KOPT-K1 (cell line): ENCODE measurements around the gene COMMD10.
"Not testable (repeated sequence)": the region's sequence is repeated elsewhere in the genome, so short reads cannot be mapped to it uniquely, and the experiment has no call there.

Source experiments
- H3K27ac ChIP-seq: fragments of 200-600 bp; sonication (generic); 2 replicates; pipeline ENCODE4 v1.5.1; 2016; ENCODE audit warnings: antibody characterized with exemption, mild to moderate bottlenecking, low read depth, low read length; ENCODE audit not compliant: poor library complexity, severe bottlenecking
- H3K36me3 ChIP-seq: fragments of 200-600 bp; sonication (generic); 2 replicates; pipeline ENCODE4 v1.5.1; 2017; ENCODE audit warnings: antibody characterized with exemption, mild to moderate bottlenecking, low read length, moderate library complexity; ENCODE audit not compliant: insufficient read depth
- H3K9me3 ChIP-seq: fragments of 200-600 bp; sonication (generic); 2 replicates; pipeline ENCODE4 v1.5.1; 2017; ENCODE audit warnings: antibody characterized with exemption, low read length, mild to moderate bottlenecking; ENCODE audit not compliant: insufficient read depth, poor library complexity, severe bottlenecking

COMMD10 gene

DNA sequence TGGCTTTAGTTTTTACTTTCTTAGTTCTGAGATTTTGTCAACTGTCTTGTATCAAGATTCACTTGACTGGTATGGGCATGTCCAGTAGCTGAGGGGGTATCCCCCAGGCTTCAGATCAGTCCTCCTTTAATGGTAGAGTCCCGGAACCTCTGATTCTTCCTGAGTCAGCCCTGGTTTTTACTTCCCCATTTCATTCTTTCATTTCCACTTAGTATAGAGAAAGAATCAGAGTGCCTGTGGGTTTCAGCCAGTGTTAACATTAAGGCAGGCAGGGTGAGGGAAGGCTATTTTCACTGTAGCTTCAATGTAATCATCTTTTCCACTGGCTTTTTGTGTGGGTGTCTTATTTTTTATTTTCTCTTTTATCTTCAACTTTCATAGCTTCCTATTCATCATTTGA is 8.3 kb upstream of the COMMD10 start:
- Histone ChIP-seq H3K36me3 (no peaks in the 10 kb centered on the region), H3K9me3 (no peaks in the 10 kb centered on the region), H3K27ac (no peak overlapping the region)

DNA sequence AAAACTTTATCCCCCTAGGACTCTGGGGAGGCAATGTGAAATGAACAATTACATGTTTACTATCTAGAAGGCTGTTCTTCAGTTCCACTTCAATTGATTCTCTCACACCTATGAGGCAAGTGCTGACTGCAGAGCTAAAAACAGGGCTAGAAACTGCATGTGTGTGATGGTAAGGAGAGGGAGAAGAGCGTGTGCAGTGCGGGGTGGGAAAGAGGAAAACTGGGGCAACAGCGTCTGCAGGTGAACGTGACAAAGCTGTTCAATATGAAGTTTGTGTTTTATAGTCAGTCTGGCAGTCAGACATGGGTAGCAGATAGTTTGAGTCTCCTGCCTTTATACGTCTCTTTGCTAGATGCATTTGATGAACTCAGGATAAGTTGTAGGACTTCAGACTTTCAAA is 6.6 kb upstream of the COMMD10 start:
- Histone ChIP-seq H3K27ac (no peak overlapping the region), H3K9me3 (no peaks in the 10 kb centered on the region), H3K36me3 (no peaks in the 10 kb centered on the region)

DNA sequence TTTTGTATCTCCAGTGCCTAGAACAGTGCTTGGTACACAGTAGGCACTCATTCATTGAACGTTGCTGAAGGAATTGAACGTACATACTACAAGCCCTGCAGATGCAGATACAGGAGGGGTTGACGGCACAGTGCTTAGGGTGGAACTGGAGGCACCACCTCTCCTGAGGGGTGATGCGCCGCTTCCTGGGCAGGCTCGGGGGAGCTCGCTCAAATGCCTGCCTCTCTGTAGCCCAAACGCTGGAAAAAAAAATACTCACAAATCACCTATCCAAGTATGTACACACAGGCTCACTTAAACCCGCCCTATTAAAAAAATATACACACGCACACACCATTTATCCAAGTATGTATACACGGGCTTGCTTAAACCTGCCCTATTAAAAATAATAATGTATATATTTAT is 536 bp upstream of the COMMD10 start:
- H3K9me3 ChIP-seq = no peaks in the 10 kb centered on the region
- H3K36me3 ChIP-seq = peaks cover 11% of the 10 kb centered on the region; the same call in 1 of the 2 replicates
- peak overlapping the region; percentile 76 for H3K27ac ChIP-seq

DNA sequence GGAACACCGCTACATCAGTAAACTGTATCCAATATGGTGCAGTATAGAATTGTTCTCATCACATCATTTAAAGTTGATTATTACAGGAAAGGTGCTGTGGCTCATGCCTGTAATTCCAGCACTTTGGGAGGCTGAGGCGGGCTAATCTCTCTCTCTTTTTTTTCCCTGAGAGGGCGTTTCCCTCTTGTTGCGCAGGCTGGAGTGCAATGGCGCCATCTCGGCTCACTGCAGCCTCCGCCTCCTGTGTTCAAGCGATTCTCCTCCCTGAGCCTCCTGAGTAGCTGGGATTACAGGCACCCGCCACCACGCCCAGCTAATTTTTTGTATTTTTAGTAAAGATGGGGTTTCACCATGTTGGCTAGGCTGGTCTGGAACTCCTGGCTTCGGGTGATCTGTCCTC is 1.5 kb downstream of the COMMD10 start:
- H3K36me3 ChIP-seq = peaks cover 20% of the 10 kb centered on the region
- not testable (repeated sequence) for H3K9me3 ChIP-seq, H3K27ac ChIP-seq

DNA sequence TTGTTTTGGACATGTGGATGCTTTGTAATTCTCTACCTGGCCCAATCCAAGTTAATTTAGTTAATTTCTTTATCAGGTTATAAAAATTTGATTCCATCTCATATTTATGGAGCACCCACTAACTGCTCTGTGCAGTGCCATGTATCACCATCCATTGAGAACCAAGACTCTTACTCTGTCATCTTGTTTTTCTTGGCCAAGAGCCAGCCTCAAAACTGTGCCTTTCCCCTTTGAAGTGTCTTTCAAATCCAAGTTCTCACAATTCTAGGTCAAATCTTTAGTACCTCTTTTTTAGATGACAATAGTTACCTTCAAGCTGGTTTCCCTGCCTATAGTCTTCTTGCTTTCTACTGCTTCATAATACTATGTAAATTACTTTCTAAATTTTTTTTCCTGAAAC is 3.2 kb downstream of the COMMD10 start:
- Histone ChIP-seq H3K9me3 (no peaks in the 10 kb centered on the region), H3K36me3 (peaks cover 36% of the 10 kb centered on the region), H3K27ac (no peak overlapping the region)

DNA sequence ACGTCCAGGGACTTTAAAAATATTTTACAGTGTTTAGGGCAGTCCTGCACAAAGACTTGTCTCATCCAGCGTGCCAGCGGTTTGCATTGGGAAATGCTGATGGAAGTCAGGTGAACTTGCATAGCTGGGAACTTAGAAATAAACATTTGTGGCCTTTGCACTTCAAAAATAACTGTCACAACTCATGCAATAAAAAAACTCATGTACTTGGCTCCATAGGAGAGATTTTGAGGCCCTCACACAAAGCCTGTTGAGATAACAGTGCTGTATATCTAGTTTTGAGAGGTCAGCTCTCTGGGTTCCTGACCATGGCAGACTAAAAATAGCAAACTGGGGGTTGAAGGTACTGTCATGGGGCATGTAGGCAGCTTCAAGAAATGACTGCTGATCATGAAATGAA is 5.5 kb downstream of the COMMD10 start:
- no peaks in the 10 kb centered on the region for H3K9me3 ChIP-seq
- H3K36me3 ChIP-seq = peaks cover 58% of the 10 kb centered on the region
- H3K27ac ChIP-seq = no peak overlapping the region

DNA sequence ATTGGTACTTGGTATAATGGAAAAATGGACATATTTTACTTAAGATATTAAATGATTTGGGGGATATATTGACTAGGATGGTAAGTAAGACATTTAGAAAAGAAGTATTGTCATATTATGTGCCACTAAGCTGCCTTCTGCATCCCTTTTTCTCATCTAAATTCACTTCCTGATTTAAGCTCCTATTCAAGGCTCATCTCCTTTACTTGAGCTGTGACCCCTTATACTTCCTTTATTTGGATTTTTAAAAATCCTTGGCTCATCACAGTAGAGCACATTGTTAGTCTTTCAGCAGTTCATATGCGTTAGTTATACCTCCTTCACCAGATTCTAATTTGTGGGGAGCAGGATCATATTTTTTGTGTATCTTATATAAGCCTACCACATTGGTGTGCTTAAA is 6.6 kb downstream of the COMMD10 start:
- Histone ChIP-seq H3K27ac (no peak overlapping the region), H3K36me3 (peaks cover 64% of the 10 kb centered on the region), H3K9me3 (no peaks in the 10 kb centered on the region)

DNA sequence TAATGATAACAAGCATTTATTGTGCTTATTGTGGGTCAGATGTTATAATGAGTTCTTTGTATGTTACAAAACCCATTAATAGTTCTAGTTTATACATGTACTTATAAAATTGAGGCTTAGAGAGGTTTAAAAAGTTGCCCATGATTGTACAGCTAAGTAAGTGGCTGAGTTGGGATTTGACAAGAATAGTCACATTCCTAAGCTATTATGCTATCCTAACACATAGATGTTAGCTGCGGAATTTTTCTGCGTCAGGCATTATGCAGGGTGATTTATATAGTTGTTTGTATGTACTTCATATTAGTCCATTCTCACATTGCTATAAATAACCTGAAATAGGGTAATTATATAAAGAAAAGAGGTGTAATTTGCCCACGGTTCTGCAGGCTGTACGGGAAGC is 12.5 kb downstream of the COMMD10 start:
- H3K36me3 ChIP-seq = peaks cover 76% of the 10 kb centered on the region
- H3K9me3 ChIP-seq = no peaks in the 10 kb centered on the region
- H3K27ac ChIP-seq = no peak overlapping the region

DNA sequence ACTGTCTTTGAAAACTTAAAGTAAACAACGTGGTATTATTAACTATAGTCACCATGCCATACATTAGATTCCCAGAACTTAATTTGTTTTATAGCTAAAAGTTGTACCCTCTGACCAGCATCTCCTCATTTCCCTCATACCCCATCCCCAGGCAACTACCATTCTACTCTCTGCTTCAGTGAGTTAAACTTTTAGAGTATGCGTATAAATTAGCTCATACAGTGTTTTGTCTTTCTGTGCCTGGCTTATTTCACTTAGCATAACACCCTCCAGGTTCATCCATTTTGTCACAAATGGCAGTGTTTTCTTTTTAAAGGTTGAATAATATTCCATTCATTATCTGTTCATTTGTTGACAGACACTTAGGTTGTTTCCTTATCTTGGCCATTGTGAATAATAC is 14.2 kb downstream of the COMMD10 start:
- Histone ChIP-seq H3K36me3 (peaks cover 59% of the 10 kb centered on the region), H3K9me3 (no peaks in the 10 kb centered on the region), H3K27ac (no peak overlapping the region)

DNA sequence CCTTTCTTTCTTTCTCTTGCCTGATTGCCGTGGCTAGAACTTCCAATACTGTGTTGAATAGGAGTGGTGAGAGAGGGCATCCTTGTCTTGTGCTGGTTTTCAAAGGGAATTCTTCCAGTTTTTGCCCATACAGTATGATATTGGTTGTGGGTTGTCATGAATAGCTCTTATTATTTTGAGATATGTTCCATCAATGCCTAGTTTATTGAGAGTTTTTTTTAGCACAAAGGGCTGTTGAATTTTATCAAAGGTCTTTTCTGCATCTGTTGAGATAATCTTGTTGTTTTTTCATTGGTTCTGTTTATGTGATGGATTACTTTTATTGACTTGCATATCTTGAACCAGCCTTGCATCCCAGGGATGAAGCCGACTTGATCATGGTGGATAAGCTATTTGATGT is 20.1 kb downstream of the COMMD10 start:
- H3K9me3 ChIP-seq, H3K27ac ChIP-seq: not testable (repeated sequence)
- H3K36me3 ChIP-seq = peaks cover 21% of the 10 kb centered on the region

DNA sequence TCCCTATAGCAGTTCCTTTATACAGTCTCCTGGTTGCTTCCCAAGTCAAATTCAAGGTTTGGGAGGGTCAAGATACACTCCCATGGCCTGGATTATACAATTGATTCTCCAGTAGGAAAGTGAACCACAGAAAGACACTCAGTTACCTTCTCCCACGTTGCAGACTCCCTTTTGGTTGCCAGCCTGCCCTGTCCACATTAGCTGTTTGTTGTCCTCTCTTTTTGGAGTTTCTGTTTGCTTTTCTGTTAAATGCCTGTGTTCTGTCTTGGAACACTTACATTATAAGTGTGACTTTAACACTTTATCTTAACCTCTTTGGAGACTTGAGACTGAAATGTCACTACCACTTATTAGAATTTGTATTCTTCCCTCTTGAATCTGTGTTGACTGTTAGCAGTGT is 30.3 kb downstream of the COMMD10 start:
- Histone ChIP-seq H3K9me3 (peaks cover 34% of the 10 kb centered on the region), H3K36me3 (peaks cover 12% of the 10 kb centered on the region; the same call in 1 of the 2 replicates), H3K27ac (no peak overlapping the region)

DNA sequence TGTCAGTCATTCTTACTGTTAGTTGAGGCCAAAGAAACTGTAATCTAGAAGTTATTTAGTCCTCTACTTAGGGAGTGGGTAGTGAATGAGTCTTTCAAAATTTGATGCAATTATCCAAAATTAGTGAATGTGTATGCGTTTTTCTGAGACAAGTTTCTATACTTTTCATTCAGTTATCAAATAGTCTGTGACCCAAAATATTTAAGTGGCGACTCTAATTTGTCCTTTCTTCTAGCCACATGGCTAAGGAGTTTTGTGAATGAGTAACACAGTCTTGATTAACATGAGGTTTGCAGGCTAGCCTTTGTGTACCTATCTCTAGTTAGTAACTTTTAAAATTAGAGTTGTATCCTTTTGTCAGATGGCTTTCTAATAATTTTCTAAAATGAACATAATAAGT is 45.6 kb downstream of the COMMD10 start:
- no peaks in the 10 kb centered on the region for H3K36me3 ChIP-seq
- H3K27ac ChIP-seq = no peak overlapping the region
- H3K9me3 ChIP-seq = no peaks in the 10 kb centered on the region

DNA sequence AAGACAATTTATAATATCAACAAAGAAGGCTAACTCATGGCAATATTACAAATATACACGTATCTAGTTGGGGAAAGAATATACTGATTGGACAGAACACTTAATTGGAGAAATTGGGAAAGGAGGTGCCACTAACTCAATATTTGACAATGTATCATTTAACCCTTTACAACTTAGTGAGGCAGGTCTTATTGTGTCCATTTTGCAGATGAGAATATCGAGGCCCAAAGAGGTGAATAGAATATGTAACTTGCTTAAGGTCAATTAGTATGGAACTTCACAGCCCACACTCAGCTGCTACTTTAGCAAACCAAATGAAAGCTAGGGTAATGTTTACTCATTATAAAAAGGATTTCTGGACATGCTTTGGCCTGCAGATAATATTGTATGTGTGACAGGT is 46.2 kb downstream of the COMMD10 start:
- no peaks in the 10 kb centered on the region for H3K9me3 ChIP-seq
- H3K36me3 ChIP-seq = no peaks in the 10 kb centered on the region
- H3K27ac ChIP-seq = no peak overlapping the region

DNA sequence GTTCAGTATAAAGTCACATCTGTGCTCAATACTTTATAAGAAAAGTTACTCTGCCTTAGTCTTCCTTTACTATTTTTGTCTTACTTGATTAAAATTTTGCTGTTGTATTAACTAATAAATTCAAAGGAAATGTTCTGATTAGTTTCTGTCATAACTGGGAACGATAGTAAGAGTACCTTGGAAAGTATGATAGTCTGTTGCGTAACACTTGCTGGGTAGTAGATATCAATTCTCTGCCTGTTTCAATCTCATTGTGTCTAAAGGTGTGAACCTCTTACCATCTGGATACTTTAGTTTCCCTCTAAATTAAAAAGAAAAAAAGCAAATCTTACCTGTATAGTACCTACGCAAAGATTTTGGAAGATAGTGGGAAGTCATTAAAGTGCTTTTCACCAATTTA is 48.5 kb downstream of the COMMD10 start:
- H3K36me3 ChIP-seq = no peaks in the 10 kb centered on the region
- no peaks in the 10 kb centered on the region for H3K9me3 ChIP-seq
- no peak overlapping the region for H3K27ac ChIP-seq

DNA sequence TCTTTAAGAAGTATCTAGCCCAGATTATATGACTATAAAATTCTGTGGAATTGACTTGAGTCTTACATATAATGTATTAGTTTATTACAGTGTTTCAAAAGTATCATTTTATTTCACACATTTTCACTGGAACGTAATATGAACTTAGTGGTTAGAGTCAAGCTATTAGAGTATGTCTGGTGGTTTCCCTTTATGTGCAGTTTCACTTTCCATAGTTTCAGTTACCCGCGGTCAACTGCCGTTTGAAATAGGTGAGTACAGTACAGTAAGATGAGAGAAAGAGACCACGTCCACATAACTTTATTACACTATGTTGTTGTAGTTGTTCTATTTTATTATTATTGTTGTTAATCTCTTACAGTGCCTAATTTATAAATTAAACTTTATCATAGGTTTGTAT is 50.5 kb downstream of the COMMD10 start:
- H3K9me3 ChIP-seq = no peaks in the 10 kb centered on the region
- H3K36me3 ChIP-seq = no peaks in the 10 kb centered on the region
- H3K27ac ChIP-seq = peak overlapping the region; percentile 69

DNA sequence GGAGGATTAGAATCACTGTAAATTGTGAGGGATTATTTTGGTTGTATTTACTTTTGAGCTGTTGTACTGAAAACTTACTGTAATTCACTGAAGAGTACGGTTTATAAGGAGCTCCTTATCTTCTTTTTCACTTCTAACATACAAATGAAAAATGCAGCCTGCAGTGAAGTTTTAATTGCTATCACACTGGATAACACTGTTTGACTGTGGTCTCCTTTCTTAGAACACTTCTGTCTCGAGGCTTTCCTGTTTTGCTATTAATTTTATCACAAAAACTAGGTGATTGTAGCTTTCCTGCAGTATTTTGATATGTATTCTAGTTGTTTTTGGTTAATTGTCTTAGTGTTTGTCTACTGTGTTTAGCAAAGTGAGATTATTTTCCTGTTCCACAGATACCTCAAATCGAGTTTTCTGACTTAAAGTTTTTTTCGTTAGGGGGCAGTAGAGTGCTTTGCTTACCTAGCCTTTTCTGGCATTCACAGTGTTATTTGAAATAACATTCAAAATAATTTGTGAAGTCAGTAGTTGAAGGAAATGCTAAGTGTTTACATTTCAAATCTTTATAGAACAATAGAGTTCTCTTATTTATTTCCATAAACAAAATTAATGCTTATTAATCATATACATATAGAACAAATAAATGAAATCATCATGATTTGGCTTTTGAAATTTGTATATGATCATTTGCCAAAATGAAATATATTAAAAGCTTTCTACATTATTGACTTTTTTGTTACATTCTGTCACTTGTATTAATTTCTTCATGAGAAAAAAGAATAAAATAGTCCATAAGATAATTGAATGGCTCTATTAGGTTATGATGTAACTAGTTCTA is 52.9 kb downstream of the COMMD10 start:
- Histone ChIP-seq H3K27ac (peak overlapping the region; percentile 47), H3K36me3 (no peaks in the 10 kb centered on the region), H3K9me3 (no peaks in the 10 kb centered on the region)
